Measurements from ENCODE around the gene TBC1D4. TPM values are rescaled to one million over a fixed set of nuclear protein-coding genes. Genes with fewer than 3 reads are reported as not detected.

TBC1D4 gene
- polyA plus RNA-seq, 1 donor from 2014 or later = 3.9 TPM

- no peaks in the 10 kb centered on the region for H3K36me3 ChIP-seq (ENCODE audit: insufficient read depth, low read length)
- H3K9ac ChIP-seq (ENCODE audit: low read length) = no peak overlapping the region
- no peaks in the 10 kb centered on the region for H3K79me2 ChIP-seq (replicated peaks; ENCODE audit: insufficient read depth, low read length)
- no peaks in the 10 kb centered on the region for H3F3A ChIP-seq (ENCODE audit: insufficient read depth, low read length, poor library complexity, severe bottlenecking)
- H3K4me2 ChIP-seq (ENCODE audit: low read length) = no peak overlapping the region
- TF ChIP-seq REST (IDR thresholded peaks at IDR 0.05; ENCODE audit: borderline replicate concordance) (no peak), EZH2 (IDR thresholded peaks at IDR 0.05; ENCODE audit: borderline replicate concordance, insufficient read depth, low read length, poor library complexity, severe bottlenecking) (no peak), TAF1 (IDR thresholded peaks at IDR 0.05; ENCODE audit: low read depth) (no peak), CTCF (IDR thresholded peaks at IDR 0.05; ENCODE audit: poor library complexity, severe bottlenecking) (no peak), RAD21 (conservative IDR thresholded peaks at IDR 0.05) (no peak), SMC3 (conservative IDR thresholded peaks at IDR 0.05; ENCODE audit: poor library complexity) (no peak), MXI1 (conservative IDR thresholded peaks at IDR 0.05; ENCODE audit: poor library complexity, severe bottlenecking) (no peak), EP300 (conservative IDR thresholded peaks at IDR 0.05; ENCODE audit: poor library complexity, severe bottlenecking) (no peak), POLR2AphosphoS5 (IDR thresholded peaks at IDR 0.05) (no peak)
- no peaks in the 10 kb centered on the region for H3K9me3 ChIP-seq (ENCODE audit: low read length)
- H3K27me3 ChIP-seq (ENCODE audit: insufficient read depth, low read depth, low read length) = no peaks in the 10 kb centered on the region
- no peak overlapping the region for H3K4me3 ChIP-seq (ENCODE audit: low read length)
- H4K20me1 ChIP-seq (ENCODE audit: insufficient read depth) = no peaks in the 10 kb centered on the region
- H3K27ac ChIP-seq (ENCODE audit: low read length) = no peak overlapping the region
- no peaks in the 10 kb centered on the region for H3K9me2 ChIP-seq (ENCODE audit: insufficient read depth, low read length)
- H2AFZ ChIP-seq (ENCODE audit: low read depth, low read length) = no peak overlapping the region
These were observed 140.9 kb downstream of the TBC1D4 start for GRCh38 chr13:75341028-75341427.

- Histone ChIP-seq H3K27ac (ENCODE audit: low read length) (no peak overlapping the region), H3F3A (ENCODE audit: insufficient read depth, low read length, poor library complexity, severe bottlenecking) (no peaks in the 10 kb centered on the region), H3K36me3 (ENCODE audit: insufficient read depth, low read length) (no peaks in the 10 kb centered on the region), H3K4me3 (ENCODE audit: low read length) (no peak overlapping the region), H3K4me2 (ENCODE audit: low read length) (no peak overlapping the region), H3K79me2 (replicated peaks; ENCODE audit: insufficient read depth, low read length) (no peaks in the 10 kb centered on the region), H3K27me3 (ENCODE audit: insufficient read depth, low read depth, low read length) (no peaks in the 10 kb centered on the region), H3K9me2 (ENCODE audit: insufficient read depth, low read length) (no peaks in the 10 kb centered on the region), H3K9me3 (ENCODE audit: low read length) (no peaks in the 10 kb centered on the region), H2AFZ (ENCODE audit: low read depth, low read length) (no peak overlapping the region), H4K20me1 (ENCODE audit: insufficient read depth) (no peaks in the 10 kb centered on the region), H3K9ac (ENCODE audit: low read length) (no peak overlapping the region)
- TF ChIP-seq CTCF (IDR thresholded peaks at IDR 0.05; ENCODE audit: poor library complexity, severe bottlenecking) (no peak), RAD21 (conservative IDR thresholded peaks at IDR 0.05) (no peak), MXI1 (conservative IDR thresholded peaks at IDR 0.05; ENCODE audit: poor library complexity, severe bottlenecking) (no peak), SMC3 (conservative IDR thresholded peaks at IDR 0.05; ENCODE audit: poor library complexity) (no peak), EP300 (conservative IDR thresholded peaks at IDR 0.05; ENCODE audit: poor library complexity, severe bottlenecking) (no peak), REST (IDR thresholded peaks at IDR 0.05; ENCODE audit: borderline replicate concordance) (no peak), EZH2 (IDR thresholded peaks at IDR 0.05; ENCODE audit: borderline replicate concordance, insufficient read depth, low read length, poor library complexity, severe bottlenecking) (no peak), TAF1 (IDR thresholded peaks at IDR 0.05; ENCODE audit: low read depth) (no peak), POLR2AphosphoS5 (IDR thresholded peaks at IDR 0.05) (no peak)
These were observed 142.2 kb downstream of the TBC1D4 start for GRCh38 chr13:75339635-75340374.
